ENCODE measurements around the gene SLC34A3.

- TF ChIP-seq ELF4 (IDR thresholded peaks at IDR 0.05), result no peak
- no peak for TF ChIP-seq TARDBP (IDR thresholded peaks at IDR 0.05)
Measured at GRCh38 chr9:137194909-137195308, 35.8 kb upstream of the SLC34A3 start.
